Activated naive CD4-positive, alpha-beta T cell treated with anti-CD3 and anti-CD28 coated beads, Interleukin-2, amount 10 ng/mL, durations not matched to agents 7 days and 5 days (primary cell): ENCODE results near the gene ARID4A.

Experiments used
- CTCF ChIA-PET: fragments of 350-600 bp; sonication (Branson Sonifier 250); formaldehyde crosslinking; loops from one replicate; lab custom pipeline; 2021; ENCODE audit warnings: antibody characterized with exemption; lab: Charles Lee
- DNase-seq: peaks from one replicate; pipeline ENCODE4 v3.0.0-alpha.2; 2020
- H3K27ac Mint-ChIP-seq: one replicate; pipeline ENCODE4 v1.8.0; 2021; ENCODE audit warnings: mild to moderate bottlenecking, moderate library complexity, mixed read lengths
- H3K27me3 Mint-ChIP-seq: one replicate; pipeline ENCODE4 v1.8.0; 2021; ENCODE audit warnings: mild to moderate bottlenecking, mixed read lengths
- H3K36me3 Mint-ChIP-seq: one replicate; pipeline ENCODE4 v1.8.0; 2021; ENCODE audit warnings: mixed read lengths
- H3K4me1 Mint-ChIP-seq: one replicate; pipeline ENCODE4 v1.8.0; 2021; ENCODE audit warnings: mixed read lengths
- H3K4me3 Mint-ChIP-seq: one replicate; pipeline ENCODE4 v1.8.0; 2021; ENCODE audit warnings: mild to moderate bottlenecking, moderate library complexity, mixed read lengths
- H3K9me3 Mint-ChIP-seq: one replicate; pipeline ENCODE4 v1.8.0; 2021; ENCODE audit warnings: mixed read lengths

ARID4A gene

DNA sequence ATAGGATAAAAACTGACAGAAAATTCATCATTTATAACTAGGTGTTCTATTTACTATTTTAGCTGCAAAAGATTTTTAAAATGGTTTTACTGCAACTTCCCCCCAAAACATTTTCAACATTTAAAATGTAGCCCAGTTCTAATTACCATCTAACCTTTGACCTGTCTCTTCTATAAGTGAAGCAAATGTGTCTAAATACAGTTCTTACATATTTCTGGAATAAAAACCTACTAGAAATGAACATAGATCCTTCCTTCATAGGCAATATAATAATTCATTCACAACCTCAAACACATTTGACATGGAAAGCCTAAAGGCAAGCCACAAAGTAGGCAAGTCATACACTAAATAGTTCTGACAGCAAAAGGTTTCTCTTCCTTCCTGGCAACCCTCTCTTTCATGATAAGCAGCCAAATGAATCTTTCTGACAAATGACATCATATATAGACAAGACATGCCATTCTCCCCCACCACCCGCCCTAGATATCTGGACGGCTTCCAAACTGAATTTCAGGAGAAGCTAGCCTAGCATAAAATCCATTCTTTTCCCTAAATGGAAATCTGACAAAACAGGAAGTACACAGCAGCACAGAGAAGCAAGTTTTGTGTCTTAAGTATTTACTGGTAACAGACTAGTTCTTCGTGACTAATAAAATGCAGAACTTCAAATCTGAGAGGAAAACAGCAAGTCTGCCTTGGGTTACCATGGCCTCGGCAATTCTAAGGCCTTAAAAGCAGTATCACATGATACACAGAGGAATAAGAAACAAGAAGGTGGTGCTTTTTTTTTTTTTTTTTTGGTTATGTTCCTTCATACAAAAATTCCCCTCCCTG lies 17.2 kb upstream of the ARID4A start:
- Mint-ChIP-seq H3K9me3 (no peaks in the 10 kb centered on the region), H3K27ac (peak overlapping the region; percentile 88), H3K36me3 (peaks cover 66% of the 10 kb centered on the region), H3K27me3 (no peaks in the 10 kb centered on the region), H3K4me3 (peak overlapping the region; percentile 30), H3K4me1 (peaks cover 54% of the 10 kb centered on the region)
- CTCF ChIA-PET = interaction anchor here (0.8 kb wide), 1 partner anchor 728 kb away, joined by 3 read pairs; no protein-coding TSS in a partner anchor
- no peak for DNase-seq

DNA sequence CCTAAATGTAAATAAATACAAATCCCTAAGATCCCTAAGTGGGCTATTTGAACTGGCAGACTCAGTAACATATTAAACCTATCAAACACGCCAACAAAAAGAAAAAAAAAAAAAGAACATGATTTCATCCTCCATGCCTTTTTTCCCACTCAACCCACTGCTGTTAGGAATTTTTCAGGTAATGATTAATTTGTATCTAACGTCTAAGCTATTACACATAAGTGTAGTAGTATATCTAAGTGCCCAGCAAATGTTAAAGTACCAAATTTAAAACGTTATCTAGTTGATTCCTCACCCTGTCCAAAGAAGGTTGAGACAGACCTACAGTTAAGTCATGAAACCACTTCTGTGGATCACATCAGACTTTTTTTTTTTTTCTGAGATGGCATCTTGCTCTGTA lies 16.4 kb upstream of the ARID4A start:
- Mint-ChIP-seq H3K4me3 (no peak overlapping the region), H3K27ac (peak overlapping the region; percentile 88), H3K36me3 (peaks cover 66% of the 10 kb centered on the region), H3K27me3 (no peaks in the 10 kb centered on the region), H3K9me3 (no peaks in the 10 kb centered on the region), H3K4me1 (peaks cover 47% of the 10 kb centered on the region)
- no peak for DNase-seq
- CTCF ChIA-PET = interaction anchor here (0.7 to 0.8 kb wide), 2 partner anchors 123 to 727 kb away, joined by 3 read pairs; no protein-coding TSS in a partner anchor

DNA sequence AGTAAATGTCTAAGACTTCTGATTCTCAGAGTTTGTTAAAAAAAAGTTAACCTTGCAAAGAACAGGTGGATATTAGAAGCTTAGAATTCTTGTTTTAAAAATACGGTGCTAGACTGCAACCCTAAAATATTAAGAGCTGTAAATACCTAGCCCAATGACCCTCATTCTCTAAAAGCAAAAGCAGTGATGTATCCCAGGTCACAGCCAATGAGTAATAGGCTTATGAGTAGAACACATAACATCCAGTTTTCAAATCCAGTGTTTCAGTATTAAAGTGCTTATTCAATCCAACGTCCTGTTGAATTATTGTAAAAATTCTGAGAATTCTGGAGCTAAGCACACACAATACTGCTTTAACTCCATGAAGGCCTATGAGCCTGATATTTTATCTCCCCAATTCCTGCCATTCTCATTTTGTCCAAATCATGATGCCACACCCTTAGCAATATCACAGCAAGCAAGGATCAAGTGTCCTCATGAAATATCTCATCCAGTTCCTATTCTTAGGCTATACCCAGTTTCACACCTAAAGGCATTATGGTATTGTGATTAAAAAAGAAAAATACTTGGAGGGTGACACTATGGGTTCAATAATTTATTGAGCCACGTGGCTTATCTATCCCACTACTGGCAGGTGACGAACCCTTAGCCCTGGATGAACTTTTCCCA lies 15.3 kb upstream of the ARID4A start:
- CTCF ChIA-PET = no interaction called here
- Mint-ChIP-seq H3K27ac (no peak overlapping the region), H3K27me3 (no peaks in the 10 kb centered on the region), H3K9me3 (no peaks in the 10 kb centered on the region), H3K4me1 (peaks cover 52% of the 10 kb centered on the region), H3K4me3 (no peak overlapping the region), H3K36me3 (peaks cover 71% of the 10 kb centered on the region)
- DNase-seq = no peak

- H3K4me1 Mint-ChIP-seq = peaks cover 55% of the 10 kb centered on the region
- no peaks in the 10 kb centered on the region for H3K27me3 Mint-ChIP-seq
- peaks cover 72% of the 10 kb centered on the region for H3K36me3 Mint-ChIP-seq
- H3K9me3 Mint-ChIP-seq = no peaks in the 10 kb centered on the region
- no peak for DNase-seq
- CTCF ChIA-PET = no interaction called here
- no peak overlapping the region for H3K27ac Mint-ChIP-seq
- no peak overlapping the region for H3K4me3 Mint-ChIP-seq
These were observed 14.6 kb upstream of the ARID4A start for GRCh38 chr14:58283730-58284129.

- Mint-ChIP-seq H3K4me1 (peaks cover 59% of the 10 kb centered on the region), H3K27ac (no peak overlapping the region), H3K4me3 (no peak overlapping the region), H3K36me3 (peaks cover 71% of the 10 kb centered on the region), H3K27me3 (no peaks in the 10 kb centered on the region), H3K9me3 (no peaks in the 10 kb centered on the region)
- CTCF ChIA-PET = no interaction called here
- no peak for DNase-seq
These were observed 13.2 kb upstream of the ARID4A start for GRCh38 chr14:58285132-58285531.

- CTCF ChIA-PET = no interaction called here
- H3K27me3 Mint-ChIP-seq = no peaks in the 10 kb centered on the region
- no peak overlapping the region for H3K4me3 Mint-ChIP-seq
- peaks cover 67% of the 10 kb centered on the region for H3K36me3 Mint-ChIP-seq
- no peak overlapping the region for H3K27ac Mint-ChIP-seq
- no peak for DNase-seq
- H3K9me3 Mint-ChIP-seq = no peaks in the 10 kb centered on the region
- peaks cover 44% of the 10 kb centered on the region for H3K4me1 Mint-ChIP-seq
These were observed 10.7 kb upstream of the ARID4A start for GRCh38 chr14:58287607-58288042.

DNA sequence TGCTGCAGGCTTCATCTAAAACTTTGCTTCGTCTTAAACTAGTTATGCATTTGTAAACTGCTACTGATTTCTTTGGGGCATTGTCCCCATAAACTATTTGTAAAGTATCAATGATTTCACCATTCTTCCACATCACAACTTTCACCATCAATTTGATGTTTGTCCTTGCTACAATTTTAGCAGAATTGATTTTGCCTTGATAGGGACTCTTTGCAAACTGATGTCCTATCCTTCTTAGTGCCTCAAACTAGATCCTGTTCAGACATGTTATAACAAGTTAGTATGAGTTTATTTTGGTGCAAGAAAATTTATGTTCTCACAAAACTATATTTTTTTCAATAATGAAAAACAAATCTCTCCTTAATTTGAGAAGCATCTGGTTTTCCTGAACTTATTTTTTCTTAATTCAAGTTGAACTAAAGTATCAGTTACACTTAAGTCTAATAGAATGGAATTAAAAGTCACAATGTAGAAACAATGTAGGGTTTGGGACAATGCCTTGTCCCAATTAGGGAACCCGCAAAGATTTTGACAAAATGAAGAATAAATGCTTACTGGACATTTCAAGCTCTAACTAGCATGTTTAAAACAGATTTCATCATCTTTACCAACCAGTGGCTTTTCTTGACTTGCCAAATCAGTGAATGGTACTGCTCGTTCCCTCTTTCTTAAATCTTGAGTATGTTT lies 10.1 kb upstream of the ARID4A start:
- H3K4me3 Mint-ChIP-seq = no peak overlapping the region
- peaks cover 46% of the 10 kb centered on the region for H3K4me1 Mint-ChIP-seq
- CTCF ChIA-PET = no interaction called here
- H3K36me3 Mint-ChIP-seq = peaks cover 66% of the 10 kb centered on the region
- no peaks in the 10 kb centered on the region for H3K27me3 Mint-ChIP-seq
- no peaks in the 10 kb centered on the region for H3K9me3 Mint-ChIP-seq
- H3K27ac Mint-ChIP-seq = no peak overlapping the region
- no peak for DNase-seq

DNA sequence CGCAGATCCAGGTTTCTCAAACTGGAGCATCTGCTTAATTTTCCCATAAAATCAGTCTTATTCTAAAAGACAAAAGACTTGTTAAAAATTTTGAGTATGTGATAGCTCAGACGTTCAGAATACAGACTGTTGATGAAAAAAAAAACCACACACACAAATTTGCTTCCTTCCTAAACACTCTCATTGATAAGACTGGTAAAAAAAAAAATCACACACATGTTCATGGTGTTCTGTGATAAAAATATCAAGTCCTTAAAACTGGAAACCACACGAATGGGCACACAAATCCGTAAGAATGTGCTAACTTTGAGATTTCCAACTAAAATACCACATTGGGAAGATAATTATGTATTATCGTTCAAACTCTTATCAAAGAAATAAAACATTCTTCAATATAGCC lies 6.7 kb upstream of the ARID4A start:
- Mint-ChIP-seq H3K36me3 (peaks cover 62% of the 10 kb centered on the region), H3K4me1 (peaks cover 58% of the 10 kb centered on the region), H3K4me3 (no peak overlapping the region), H3K27ac (no peak overlapping the region), H3K27me3 (no peaks in the 10 kb centered on the region), H3K9me3 (no peaks in the 10 kb centered on the region)
- no peak for DNase-seq
- CTCF ChIA-PET = no interaction called here

GRCh38 chr14:58292187-58292586 lies 6.2 kb upstream of the ARID4A start:
- CTCF ChIA-PET = no interaction called here
- no peak overlapping the region for H3K4me3 Mint-ChIP-seq
- H3K4me1 Mint-ChIP-seq = peaks cover 62% of the 10 kb centered on the region
- H3K36me3 Mint-ChIP-seq = peaks cover 61% of the 10 kb centered on the region
- no peaks in the 10 kb centered on the region for H3K9me3 Mint-ChIP-seq
- H3K27me3 Mint-ChIP-seq = no peaks in the 10 kb centered on the region
- H3K27ac Mint-ChIP-seq = no peak overlapping the region
- DNase-seq = no peak

- H3K4me3 Mint-ChIP-seq = no peak overlapping the region
- peaks cover 51% of the 10 kb centered on the region for H3K4me1 Mint-ChIP-seq
- no peaks in the 10 kb centered on the region for H3K27me3 Mint-ChIP-seq
- CTCF ChIA-PET = no interaction called here
- H3K27ac Mint-ChIP-seq = no peak overlapping the region
- H3K9me3 Mint-ChIP-seq = no peaks in the 10 kb centered on the region
- DNase-seq = no peak
- H3K36me3 Mint-ChIP-seq = peaks cover 46% of the 10 kb centered on the region
These were observed 4.2 kb upstream of the ARID4A start for GRCh38 chr14:58294201-58294600.

DNA sequence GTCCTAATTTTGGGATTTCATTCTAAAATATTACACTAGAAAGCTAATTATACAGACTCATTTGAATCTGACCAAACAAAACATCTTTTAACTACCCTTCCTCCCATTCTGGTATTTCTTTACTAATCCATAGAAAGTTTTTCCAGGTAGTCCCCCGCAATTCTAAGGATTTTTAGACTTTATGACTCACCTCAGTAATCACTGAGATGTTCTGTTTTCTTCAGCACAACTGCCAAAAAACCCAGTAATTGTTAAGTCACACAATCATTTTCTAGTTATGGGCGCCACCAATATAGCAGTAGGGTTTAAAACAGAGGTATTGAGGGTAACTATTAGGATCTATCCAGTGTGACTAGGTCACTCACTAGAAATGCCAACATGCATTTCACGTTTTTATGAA lies 1.6 kb upstream of the ARID4A start:
- Mint-ChIP-seq H3K4me3 (no peak overlapping the region), H3K36me3 (peaks cover 36% of the 10 kb centered on the region), H3K4me1 (peaks cover 55% of the 10 kb centered on the region), H3K9me3 (no peaks in the 10 kb centered on the region), H3K27ac (no peak overlapping the region), H3K27me3 (no peaks in the 10 kb centered on the region)
- no peak for DNase-seq
- CTCF ChIA-PET = no interaction called here

DNA sequence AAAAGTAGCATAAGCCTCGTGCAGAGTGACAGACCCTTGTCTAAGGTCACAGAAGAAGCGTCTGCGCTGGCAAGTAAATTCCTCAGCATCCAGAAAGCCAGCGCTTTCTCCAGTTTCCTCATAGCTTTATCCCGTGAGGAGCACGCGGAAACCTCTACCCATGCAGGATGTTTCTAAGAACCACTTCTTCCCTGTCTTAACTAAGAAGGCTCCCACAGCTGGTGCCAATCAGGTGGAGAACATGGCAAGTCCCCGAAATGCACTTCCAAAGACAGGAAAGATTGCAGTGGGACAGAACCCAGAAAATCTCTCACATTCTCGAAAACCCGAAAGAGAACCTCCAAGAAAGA lies 968 bp upstream of the ARID4A start:
- Mint-ChIP-seq H3K9me3 (no peaks in the 10 kb centered on the region), H3K27ac (no peak overlapping the region), H3K27me3 (no peaks in the 10 kb centered on the region), H3K4me3 (no peak overlapping the region), H3K4me1 (peaks cover 57% of the 10 kb centered on the region), H3K36me3 (peaks cover 38% of the 10 kb centered on the region)
- CTCF ChIA-PET = interaction anchor here (1.6 kb wide), 1 partner anchor 99 kb away, joined by 8 read pairs; the partner anchor contains the start of gene TOMM20L
- DNase-seq = no peak

GRCh38 chr14:58297762-58298476 lies 436 bp upstream of the ARID4A start:
- no peaks in the 10 kb centered on the region for H3K27me3 Mint-ChIP-seq
- H3K9me3 Mint-ChIP-seq = no peaks in the 10 kb centered on the region

More at GRCh38 chr14:58297762-58298476, 436 bp upstream of the ARID4A start:
- Mint-ChIP-seq H3K4me3 (no peak overlapping the region), H3K36me3 (peaks cover 36% of the 10 kb centered on the region), H3K4me1 (peaks cover 52% of the 10 kb centered on the region), H3K27ac (no peak overlapping the region)
- CTCF ChIA-PET = interaction anchor here (0.7 to 1.6 kb wide), 2 partner anchors 53 to 98 kb away, joined by 3 to 8 read pairs; partner anchors contain the start of genes PSMA3 and TOMM20L
- DNase-seq = peak; percentile 99
